HG02571 (cell line): ENCODE data around the gene PACSIN2.

Experiments used
- ATAC-seq: cut with Tn5 transposase; IDR thresholded peaks from one replicate; pipeline ENCODE4 v1.9.1; 2021; ENCODE audit warnings: mild to moderate bottlenecking, moderate library complexity; ENCODE audit not compliant: unreplicated experiment

Gene PACSIN2

GRCh38 chr22:42887120-42887519 is 127.8 kb downstream of the PACSIN2 start:
- no peak for ATAC-seq

GRCh38 chr22:42885446-42885845 is 129.5 kb downstream of the PACSIN2 start:
- no peak for ATAC-seq

GRCh38 chr22:42884616-42885375 is 130.2 kb downstream of the PACSIN2 start:
- no peak for ATAC-seq

GRCh38 chr22:42883970-42884369 is 131.0 kb downstream of the PACSIN2 start:
- ATAC-seq, result no peak

- ATAC-seq, result no peak
Observed at GRCh38 chr22:42883121-42883520, 131.8 kb downstream of the PACSIN2 start.

GRCh38 chr22:42881982-42882656 is 132.8 kb downstream of the PACSIN2 start:
- no peak for ATAC-seq

GRCh38 chr22:42881298-42881697 is 133.7 kb downstream of the PACSIN2 start:
- ATAC-seq, result no peak

- no peak for ATAC-seq
Observed at GRCh38 chr22:42880815-42881214, 134.1 kb downstream of the PACSIN2 start.

- no peak for ATAC-seq
Observed at GRCh38 chr22:42879371-42880021, 135.5 kb downstream of the PACSIN2 start.

- ATAC-seq, result no peak
Observed at GRCh38 chr22:42878561-42879305, 136.2 kb downstream of the PACSIN2 start.

GRCh38 chr22:42877597-42878340 is 137.2 kb downstream of the PACSIN2 start:
- no peak for ATAC-seq

- no peak for ATAC-seq
Observed at GRCh38 chr22:42877158-42877557, 137.8 kb downstream of the PACSIN2 start.

- no peak for ATAC-seq
Observed at GRCh38 chr22:42876041-42876440, 138.9 kb downstream of the PACSIN2 start.

GRCh38 chr22:42874010-42874409 is 140.9 kb downstream of the PACSIN2 start:
- ATAC-seq, result no peak

- no peak for ATAC-seq
Observed at GRCh38 chr22:42873356-42873755, 141.6 kb downstream of the PACSIN2 start.

- ATAC-seq, result no peak
Observed at GRCh38 chr22:42872821-42873220, 142.1 kb downstream of the PACSIN2 start.

- no peak for ATAC-seq
Observed at GRCh38 chr22:42871146-42872050, 143.6 kb downstream of the PACSIN2 start.

GRCh38 chr22:42869888-42870480 is 145.0 kb downstream of the PACSIN2 start:
- ATAC-seq, result no peak

- ATAC-seq, result no peak
Observed at GRCh38 chr22:42869463-42869862, 145.5 kb downstream of the PACSIN2 start.
